CD8-positive, alpha-beta memory T cell (primary cell): ENCODE measurements around the gene RETN. TPM values are rescaled to one million over a fixed set of nuclear protein-coding genes. Genes with fewer than 3 reads are reported as not detected.
"Not testable (repeated sequence)": the region's sequence is repeated elsewhere in the genome, so short reads cannot be mapped to it uniquely, and the experiment has no call there.

Experiments
- CTCF ChIA-PET: fragments of 350-600 bp; sonication (Branson Sonifier 250); formaldehyde crosslinking; loops from one replicate; lab custom pipeline; 2021; ENCODE audit warnings: antibody characterized with exemption; lab: Charles Lee
- POLR2A ChIA-PET: fragments of 350-600 bp; sonication (Branson Sonifier 250); formaldehyde crosslinking; loops from one replicate; lab custom pipeline; 2021; ENCODE audit warnings: antibody characterized with exemption; lab: Charles Lee
- DNase-seq, 5 donors: peaks; one replicate each; pipeline versions ENCODE4 v3.0.0 to v3.0.0-alpha.2; 2020 to 2022; ENCODE audit warnings: mixed read lengths in 1 of 5
- H3K27ac ChIP-seq: one replicate; pipeline ENCODE4 v1.7.0; 2013; ENCODE audit warnings: low read depth, mild to moderate bottlenecking, low read length, moderate library complexity
- H3K27me3 ChIP-seq: 2 replicates; pipeline ENCODE4 v1.7.0; 2013; ENCODE audit warnings: low read length, mild to moderate bottlenecking; ENCODE audit not compliant: insufficient read depth, poor library complexity, severe bottlenecking
- H3K36me3 ChIP-seq: 2 replicates; pipeline ENCODE4 v1.7.0; 2013; ENCODE audit warnings: mild to moderate bottlenecking, low read length, moderate library complexity; ENCODE audit not compliant: insufficient read depth
- H3K4me1 ChIP-seq: 2 replicates; pipeline ENCODE4 v1.7.0; 2013; ENCODE audit warnings: mild to moderate bottlenecking, low read length, moderate library complexity; ENCODE audit not compliant: insufficient read depth
- H3K4me3 ChIP-seq: 2 replicates; pipeline ENCODE4 v1.7.0; 2013; ENCODE audit warnings: mild to moderate bottlenecking, low read length
- H3K9me3 ChIP-seq: 2 replicates; pipeline ENCODE4 v1.7.0; 2013; ENCODE audit warnings: mild to moderate bottlenecking, low read length
- H3K27ac Mint-ChIP-seq, 8 donors: one replicate each; pipeline ENCODE4 v1.8.0; 2020 to 2021; ENCODE audit warnings: mixed read lengths in 8 of 8, mild to moderate bottlenecking in 6 of 8, inconsistent platforms in 3 of 8, moderate library complexity in 3 of 8
- H3K27me3 Mint-ChIP-seq, 2 donors: one replicate each; pipeline ENCODE4 v1.8.0; 2020 to 2021; ENCODE audit warnings: mixed read lengths in 2 of 2, mild to moderate bottlenecking in 1 of 2, moderate library complexity in 1 of 2
- H3K36me3 Mint-ChIP-seq, 3 donors: one replicate each; pipeline ENCODE4 v1.8.0; 2020 to 2021; ENCODE audit warnings: mixed read lengths in 3 of 3, inconsistent platforms in 1 of 3, mild to moderate bottlenecking in 1 of 3
- H3K4me1 Mint-ChIP-seq, 3 donors: one replicate each; pipeline ENCODE4 v1.8.0; 2020 to 2021; ENCODE audit warnings: mixed read lengths in 3 of 3, inconsistent platforms in 1 of 3, mild to moderate bottlenecking in 1 of 3
- H3K4me3 Mint-ChIP-seq, 7 donors: one replicate each; pipeline ENCODE4 v1.8.0; 2020 to 2021; ENCODE audit warnings: mixed read lengths in 7 of 7, mild to moderate bottlenecking in 6 of 7, moderate library complexity in 4 of 7, inconsistent platforms in 2 of 7
- H3K9me3 Mint-ChIP-seq, 5 donors: one replicate each; pipeline ENCODE4 v1.8.0; 2020 to 2022; ENCODE audit warnings: mixed read lengths in 5 of 5, mild to moderate bottlenecking in 3 of 5, moderate library complexity in 2 of 5, inconsistent platforms in 1 of 5
- polyA plus RNA-seq: library from polyadenylated mRNA; unstranded; fragments of 300-500 nt; fragmentation: Illumina TruSeq; gene quantifications from one replicate; pipeline ENCODE4 v1.2.3, GENCODE V29; 2021
- total RNA-seq, 2 experiments: library from RNA; stranded (reverse); gene quantifications; one replicate each; pipeline ENCODE4 v1.2.3, GENCODE V29; 2021

The RETN gene
- total and polyA plus RNA-seq, 3 experiments from 2014 or later: 1.2 TPM; not detected in 2

DNA sequence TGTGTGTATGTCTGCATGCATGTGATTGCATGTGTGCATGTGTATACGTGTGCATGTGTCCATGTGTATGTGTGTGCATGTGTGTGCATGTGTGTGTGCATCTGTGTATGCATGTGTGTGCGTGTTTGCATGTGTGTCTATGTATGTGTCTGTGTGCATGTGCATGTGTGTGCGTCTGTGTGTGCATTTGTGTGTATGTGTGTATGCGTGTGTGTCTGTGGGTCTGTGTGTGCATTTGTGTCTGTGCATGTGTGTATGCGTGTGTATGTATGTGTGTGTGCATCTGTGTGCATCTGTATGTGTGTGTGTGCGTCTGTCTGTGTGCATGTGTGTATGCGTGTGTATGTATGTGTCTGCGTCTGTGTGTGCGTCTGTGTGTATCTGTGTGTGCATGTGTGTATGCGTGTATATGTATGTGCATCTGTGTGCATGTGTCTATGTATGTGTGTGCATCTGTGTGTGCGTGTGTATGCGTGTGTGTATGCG, 28.9 kb upstream of the RETN start:
- Histone ChIP-seq H3K27ac (no peak overlapping the region), H3K27me3 (no peaks in the 10 kb centered on the region), H3K4me3 (no peak overlapping the region), H3K9me3 (no peaks in the 10 kb centered on the region), H3K4me1 (peaks cover 30% of the 10 kb centered on the region), H3K36me3 (no peaks in the 10 kb centered on the region)
- Mint-ChIP-seq H3K27me3 (no peaks in the 10 kb centered on the region), H3K27ac (peak overlapping the region in 5 of 8 donors; percentile 2 to 95 (median 52)), H3K4me3 (peak overlapping the region in 5 of 7 donors; percentile 13 to 89 (median 50)), H3K36me3 (peaks cover 0 to 34% (median 7%) of the 10 kb centered on the region in 3 donors), H3K4me1 (peaks cover 27 to 48% (median 28%) of the 10 kb centered on the region in 3 donors), H3K9me3 (no peaks in the 10 kb centered on the region)
- POLR2A ChIA-PET: no interaction called here
- DNase-seq: no peak
- CTCF ChIA-PET: no interaction called here

DNA sequence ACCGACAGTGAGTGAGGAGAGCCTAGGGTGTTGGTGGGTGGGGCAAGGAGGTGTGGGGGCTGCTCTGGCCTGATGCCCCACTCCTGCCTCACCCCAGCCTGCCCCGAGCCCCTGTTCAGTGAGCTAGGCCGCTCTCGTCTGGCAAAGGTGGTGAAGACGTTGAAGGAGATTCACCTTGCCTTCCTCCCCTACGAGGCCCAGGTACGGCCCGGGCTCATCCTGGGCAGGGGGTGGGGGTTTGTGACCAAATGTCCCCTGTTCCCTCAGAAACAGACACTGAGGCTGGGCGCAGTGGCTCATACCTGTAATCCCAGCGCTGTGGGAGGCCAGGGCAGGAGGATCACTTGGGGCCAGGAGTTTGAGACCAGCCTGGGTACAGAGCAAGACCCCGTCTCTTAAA, 28.0 kb upstream of the RETN start:
- no peaks in the 10 kb centered on the region for H3K36me3 ChIP-seq
- H3K36me3 Mint-ChIP-seq: peaks cover 0 to 42% (median 8%) of the 10 kb centered on the region in 3 donors
- no peak overlapping the region for H3K27ac ChIP-seq
- H3K4me1 ChIP-seq: peaks cover 25% of the 10 kb centered on the region
- no peak overlapping the region for H3K4me3 ChIP-seq
- no peaks in the 10 kb centered on the region for H3K9me3 Mint-ChIP-seq
- H3K27me3 ChIP-seq: no peaks in the 10 kb centered on the region
- no peaks in the 10 kb centered on the region for H3K27me3 Mint-ChIP-seq
- H3K27ac Mint-ChIP-seq: no peak overlapping the region
- H3K9me3 ChIP-seq: no peaks in the 10 kb centered on the region
- H3K4me1 Mint-ChIP-seq: peaks cover 25 to 41% (median 29%) of the 10 kb centered on the region in 3 donors
- peak overlapping the region in 1 of 7 donors; percentile 48 for H3K4me3 Mint-ChIP-seq
- no peak for DNase-seq
- POLR2A ChIA-PET: no interaction called here
- CTCF ChIA-PET: interaction anchor here (1.2 kb wide), 1 partner anchor 40 kb away, joined by 3 read pairs; the partner anchor contains the start of gene TRAPPC5

GRCh38 chr19:7641290-7642276, 27.3 kb upstream of the RETN start:
- CTCF ChIA-PET: interaction anchor here (1.2 kb wide), 1 partner anchor 39 kb away, joined by 3 read pairs; the partner anchor contains the start of gene TRAPPC5
- DNase-seq: peak in 1 of 5 donors; percentile 39
- H3K36me3 ChIP-seq: no peaks in the 10 kb centered on the region
- H3K4me1 ChIP-seq: peaks cover 17% of the 10 kb centered on the region
- H3K27ac Mint-ChIP-seq: peak overlapping the region in 1 of 8 donors; percentile 47
- H3K4me3 Mint-ChIP-seq: peak overlapping the region in 1 of 7 donors; percentile 48
- peaks cover 0 to 47% (median 10%) of the 10 kb centered on the region in 3 donors for H3K36me3 Mint-ChIP-seq
- no peaks in the 10 kb centered on the region for H3K27me3 Mint-ChIP-seq
- no peaks in the 10 kb centered on the region for H3K9me3 ChIP-seq
- POLR2A ChIA-PET: interaction anchor here (1.2 kb wide), 1 partner anchor 12 kb away, joined by 4 read pairs; the partner anchor contains the start of genes PET100 and XAB2
- H3K4me1 Mint-ChIP-seq: peaks cover 18 to 33% (median 24%) of the 10 kb centered on the region in 3 donors
- H3K4me3 ChIP-seq: no peak overlapping the region
- no peak overlapping the region for H3K27ac ChIP-seq
- H3K9me3 Mint-ChIP-seq: no peaks in the 10 kb centered on the region
- no peaks in the 10 kb centered on the region for H3K27me3 ChIP-seq

DNA sequence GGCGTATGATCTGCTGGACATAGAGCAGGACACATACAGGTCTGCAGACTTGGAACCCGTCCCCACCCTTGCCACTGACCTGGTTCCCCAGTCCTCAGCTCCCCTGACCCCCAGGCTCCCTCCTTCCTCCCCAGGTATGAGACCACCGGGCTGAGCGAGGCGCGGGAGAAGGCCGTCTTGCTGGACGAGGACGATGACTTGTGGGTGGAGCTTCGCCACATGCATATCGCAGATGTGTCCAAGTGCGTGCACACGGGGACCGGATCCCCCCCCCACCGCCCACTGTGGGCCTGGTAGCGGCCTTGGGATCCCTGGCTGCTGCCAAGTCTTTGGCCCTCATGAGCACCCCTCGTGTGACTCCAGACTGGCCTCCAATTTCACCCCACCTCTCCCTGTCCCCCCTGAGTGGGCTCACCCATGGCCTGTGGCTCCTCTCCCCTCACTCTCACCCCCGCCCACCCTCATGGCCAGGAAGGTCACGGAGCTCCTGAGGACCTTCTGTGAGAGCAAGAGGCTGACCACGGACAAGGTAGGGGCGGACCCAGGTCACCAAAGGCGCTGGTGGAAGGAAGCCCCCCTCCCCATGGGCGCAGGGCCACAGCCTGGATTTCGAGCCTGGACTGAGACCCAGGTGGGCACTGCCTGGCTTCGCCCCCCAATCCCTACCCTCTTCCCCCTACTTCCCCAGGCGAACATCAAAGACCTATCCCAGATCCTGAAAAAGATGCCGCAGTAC, 26.4 kb upstream of the RETN start:
- Mint-ChIP-seq H3K4me3 (no peak overlapping the region), H3K36me3 (peaks cover 0 to 48% (median 10%) of the 10 kb centered on the region in 3 donors), H3K27ac (peak overlapping the region in 1 of 8 donors; percentile 91), H3K27me3 (no peaks in the 10 kb centered on the region), H3K4me1 (peaks cover 15 to 29% (median 22%) of the 10 kb centered on the region in 3 donors), H3K9me3 (no peaks in the 10 kb centered on the region)
- POLR2A ChIA-PET: interaction anchor here (1.2 kb wide), 1 partner anchor 12 kb away, joined by 4 read pairs; the partner anchor contains the start of genes PET100 and XAB2
- Histone ChIP-seq H3K27ac (no peak overlapping the region), H3K9me3 (no peaks in the 10 kb centered on the region), H3K36me3 (no peaks in the 10 kb centered on the region), H3K4me3 (no peak overlapping the region), H3K27me3 (no peaks in the 10 kb centered on the region), H3K4me1 (peaks cover 13% of the 10 kb centered on the region)
- peak in 1 of 5 donors; percentile 43 for DNase-seq
- CTCF ChIA-PET: no interaction called here

DNA sequence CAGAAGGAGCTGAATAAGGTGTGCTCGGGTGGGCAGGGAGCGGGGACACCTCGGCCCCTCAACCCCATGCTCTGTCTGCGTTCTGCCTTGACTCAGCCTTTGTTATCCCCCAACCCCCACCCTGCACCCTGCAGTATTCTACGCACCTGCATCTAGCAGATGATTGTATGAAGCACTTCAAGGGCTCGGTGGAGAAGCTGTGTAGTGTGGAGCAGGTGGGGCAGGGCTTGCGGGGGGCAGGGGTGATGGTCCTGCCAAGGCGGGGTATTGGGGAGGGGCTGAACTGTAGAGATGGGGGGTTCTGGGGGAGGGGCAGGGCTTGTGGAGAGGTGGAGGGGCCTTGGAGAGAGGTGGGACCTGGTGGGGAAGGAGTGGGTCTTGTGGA, 25.8 kb upstream of the RETN start:
- Mint-ChIP-seq H3K27ac (peak overlapping the region in 2 of 8 donors; percentile 61 to 91), H3K36me3 (peaks cover 0 to 53% (median 10%) of the 10 kb centered on the region in 3 donors), H3K4me1 (peaks cover 11 to 23% (median 17%) of the 10 kb centered on the region in 3 donors), H3K4me3 (no peak overlapping the region), H3K9me3 (no peaks in the 10 kb centered on the region), H3K27me3 (no peaks in the 10 kb centered on the region)
- H3K4me3 ChIP-seq: no peak overlapping the region
- peaks cover 7% of the 10 kb centered on the region for H3K4me1 ChIP-seq
- no peak overlapping the region for H3K27ac ChIP-seq
- H3K9me3 ChIP-seq: no peaks in the 10 kb centered on the region
- no peak for DNase-seq
- no peaks in the 10 kb centered on the region for H3K36me3 ChIP-seq
- POLR2A ChIA-PET: no interaction called here
- CTCF ChIA-PET: no interaction called here
- H3K27me3 ChIP-seq: no peaks in the 10 kb centered on the region

DNA sequence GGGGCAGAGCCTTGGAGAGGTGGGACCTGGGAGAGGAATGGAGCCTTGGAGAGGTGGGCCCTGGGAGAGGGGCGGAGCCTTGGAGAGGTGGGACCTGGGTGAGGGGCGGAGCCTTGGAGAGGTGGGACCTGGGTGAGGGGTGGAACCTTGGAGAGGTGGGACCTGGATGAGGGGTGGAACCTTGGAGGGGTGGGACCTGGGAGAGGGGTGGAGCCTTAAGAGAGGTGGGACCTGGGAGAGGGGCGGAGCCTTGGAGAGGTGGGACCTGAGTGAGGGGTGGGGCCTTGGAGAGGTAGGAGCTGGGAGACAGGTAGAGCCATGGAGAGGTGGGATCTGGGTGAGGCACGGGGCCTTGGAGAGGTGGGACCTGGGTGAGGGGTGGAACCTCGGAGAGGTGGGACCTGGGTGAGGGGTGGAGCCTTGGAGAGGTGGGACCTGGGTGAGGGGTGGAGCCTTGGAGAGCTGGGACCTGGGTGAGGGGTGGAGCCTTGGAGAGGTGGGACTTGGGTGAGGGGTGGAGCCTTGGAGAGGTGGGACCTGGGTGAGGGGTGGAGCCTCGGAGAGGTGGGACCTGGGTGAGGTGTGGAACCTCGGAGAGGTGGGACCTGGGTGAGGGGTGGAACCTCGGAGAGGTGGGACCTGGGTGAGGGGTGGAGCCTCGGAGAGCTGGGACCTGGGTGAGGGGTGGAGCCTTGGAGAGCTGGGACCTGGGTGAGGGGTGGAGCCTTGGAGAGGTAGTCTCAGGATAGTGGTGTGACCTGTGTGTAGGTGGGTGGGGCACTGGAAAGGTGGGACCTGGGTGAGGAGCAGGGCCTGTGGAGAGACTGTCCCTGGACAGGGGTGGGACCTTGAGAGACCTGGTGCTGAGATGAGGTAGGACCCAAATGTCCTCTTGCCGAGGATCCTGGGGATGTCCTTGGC, 25.0 kb upstream of the RETN start:
- H3K4me3 Mint-ChIP-seq, CTCF ChIA-PET, H3K36me3 ChIP-seq, H3K4me1 ChIP-seq, H3K27me3 Mint-ChIP-seq, H3K27ac ChIP-seq, H3K9me3 ChIP-seq, POLR2A ChIA-PET, H3K9me3 Mint-ChIP-seq, H3K4me3 ChIP-seq, H3K27me3 ChIP-seq: not testable (repeated sequence)
- Mint-ChIP-seq H3K4me1 (peaks cover 9 to 16% (median 16%) of the 10 kb centered on the region in 3 donors), H3K27ac (peak overlapping the region in 2 of 8 donors; percentile 6 to 61), H3K36me3 (peaks cover 0 to 55% (median 10%) of the 10 kb centered on the region in 3 donors)
- peak in 3 of 5 donors; percentile 18 to 45 (median 24) for DNase-seq

DNA sequence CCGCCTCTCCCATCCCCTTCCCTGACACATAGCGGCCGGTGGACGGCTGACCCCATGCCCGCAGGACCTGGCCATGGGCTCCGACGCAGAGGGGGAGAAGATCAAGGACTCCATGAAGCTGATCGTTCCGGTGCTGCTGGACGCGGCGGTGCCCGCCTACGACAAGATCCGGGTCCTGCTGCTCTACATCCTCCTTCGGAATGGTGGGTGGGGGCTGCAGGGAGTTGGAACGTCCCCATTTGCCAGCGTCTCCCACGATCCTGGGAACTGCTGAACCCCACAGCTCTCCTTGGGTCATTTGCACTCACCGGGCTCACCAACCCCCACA, 24.3 kb upstream of the RETN start:
- Histone ChIP-seq H3K4me1 (no peaks in the 10 kb centered on the region), H3K27me3 (no peaks in the 10 kb centered on the region), H3K9me3 (no peaks in the 10 kb centered on the region), H3K27ac (no peak overlapping the region), H3K36me3 (no peaks in the 10 kb centered on the region), H3K4me3 (no peak overlapping the region)
- ChIA-PET POLR2A (no interaction called here), CTCF (no interaction called here)
- no peak overlapping the region for H3K27ac Mint-ChIP-seq
- no peaks in the 10 kb centered on the region for H3K9me3 Mint-ChIP-seq
- no peak overlapping the region for H3K4me3 Mint-ChIP-seq
- H3K36me3 Mint-ChIP-seq: peaks cover 0 to 54% (median 9%) of the 10 kb centered on the region in 3 donors
- peaks cover 7 to 15% (median 10%) of the 10 kb centered on the region in 3 donors for H3K4me1 Mint-ChIP-seq
- DNase-seq: no peak
- no peaks in the 10 kb centered on the region for H3K27me3 Mint-ChIP-seq
